NT2/D1 (cell line): ENCODE measurements around the gene OR6F1.

Experiments used
- DNase-seq: peaks from one replicate; pipeline ENCODE4 v3.0.0-alpha.2; 2011; ENCODE audit warnings: low read depth, low spot score
- H3K27me3 ChIP-seq: 2 replicates; pipeline ENCODE4 v1.6.0; 2011; ENCODE audit warnings: mild to moderate bottlenecking; ENCODE audit not compliant: insufficient read length, insufficient read depth
- H3K36me3 ChIP-seq: 2 replicates; pipeline ENCODE4 v1.6.1; 2011; ENCODE audit warnings: mild to moderate bottlenecking, low read length, mixed read lengths; ENCODE audit not compliant: insufficient read depth, insufficient read length
- H3K4me1 ChIP-seq: 2 replicates; pipeline ENCODE4 v1.5.1; 2011; ENCODE audit not compliant: insufficient read depth, insufficient read length
- H3K4me3 ChIP-seq: 2 replicates; pipeline ENCODE4 v1.5.1; 2011; ENCODE audit warnings: low read depth; ENCODE audit not compliant: insufficient read length
- H3K9ac ChIP-seq: 2 replicates; pipeline ENCODE4 v1.6.0; 2011; ENCODE audit warnings: low read depth; ENCODE audit not compliant: insufficient read length
- H3K9me3 ChIP-seq: 2 replicates; pipeline ENCODE4 v1.5.1; 2011; ENCODE audit warnings: mild to moderate bottlenecking, low read length; ENCODE audit not compliant: insufficient read depth
- SUZ12 ChIP-seq: IDR thresholded peaks from 2 replicates; pipeline ENCODE4 v1.6.1; 2011; ENCODE audit not compliant: insufficient read length, insufficient read depth; ENCODE audit errors: extremely low read depth
- YY1 ChIP-seq: IDR thresholded peaks from 2 replicates; pipeline ENCODE4 v1.6.1; 2011; ENCODE audit not compliant: insufficient read length, insufficient read depth
- ZNF274 ChIP-seq: IDR thresholded peaks from 2 replicates; pipeline ENCODE4 v1.6.1; 2011; ENCODE audit warnings: mild to moderate bottlenecking, low read depth, low read length

The OR6F1 gene

DNA sequence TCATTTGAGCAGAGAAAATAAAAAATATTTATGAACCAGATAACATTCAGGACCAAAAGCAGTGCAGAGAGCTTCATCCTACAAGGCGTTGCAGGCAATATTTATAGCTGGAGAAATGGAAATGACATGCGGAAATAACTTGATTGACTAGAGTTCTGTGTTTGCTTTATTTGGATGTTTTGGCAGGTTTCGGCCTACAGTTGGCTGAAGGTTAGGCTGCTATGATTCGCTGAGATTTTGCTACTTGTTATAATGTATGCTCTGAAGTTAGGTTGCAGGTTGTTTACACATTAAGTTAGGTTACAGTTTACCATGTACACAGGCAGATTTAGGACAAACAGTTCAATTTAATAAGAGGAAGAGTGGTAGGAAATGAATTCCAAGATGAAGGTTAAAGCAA, 36.3 kb downstream of the OR6F1 start:
- H3K9me3 ChIP-seq, result no peaks in the 10 kb centered on the region
- no peak for DNase-seq
- no peak overlapping the region for H3K9ac ChIP-seq
- H3K4me1 ChIP-seq, result no peaks in the 10 kb centered on the region
- no peak overlapping the region for H3K4me3 ChIP-seq
- TF ChIP-seq ZNF274 (no peak), SUZ12 (no peak), YY1 (no peak)
- H3K27me3 ChIP-seq, result no peaks in the 10 kb centered on the region
- H3K36me3 ChIP-seq, result no peaks in the 10 kb centered on the region

DNA sequence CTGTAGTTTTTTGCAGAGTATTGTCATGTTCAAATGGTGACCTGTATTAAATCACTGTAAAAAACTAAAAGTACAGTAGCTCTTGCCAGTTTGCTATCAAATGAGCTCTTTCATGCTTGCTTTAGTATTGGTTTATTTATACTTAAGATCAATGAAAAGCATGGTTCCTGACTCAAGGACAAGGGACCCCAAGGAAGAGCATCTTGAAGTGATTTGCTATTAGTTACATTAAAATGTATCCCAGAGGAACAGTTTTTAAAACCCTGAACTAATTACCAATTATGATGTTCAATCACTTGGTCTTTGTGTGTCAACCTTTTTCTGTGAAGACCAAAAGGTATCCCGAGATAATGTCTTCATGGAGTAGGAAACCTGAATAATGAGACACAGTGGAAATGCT, 36.8 kb downstream of the OR6F1 start, which contains the start of gene OR13G1:
TSS of gene OR13G1 (minus strand) at position 101 of the 400 bp plus-strand sequence. CDS start 6,698 bp downstream, outside the sequence.
- DNase-seq, result no peak
- no peaks in the 10 kb centered on the region for H3K36me3 ChIP-seq
- no peaks in the 10 kb centered on the region for H3K4me1 ChIP-seq
- H3K9ac ChIP-seq, result no peak within 1 kb of the TSS
- no peaks in the 10 kb centered on the region for H3K9me3 ChIP-seq
- no peak for TF ChIP-seq YY1
- TF ChIP-seq ZNF274, result no peak
- TF ChIP-seq SUZ12, result no peak
- no peaks in the 10 kb centered on the region for H3K27me3 ChIP-seq
- H3K4me3 ChIP-seq, result no peak within 1 kb of the TSS

DNA sequence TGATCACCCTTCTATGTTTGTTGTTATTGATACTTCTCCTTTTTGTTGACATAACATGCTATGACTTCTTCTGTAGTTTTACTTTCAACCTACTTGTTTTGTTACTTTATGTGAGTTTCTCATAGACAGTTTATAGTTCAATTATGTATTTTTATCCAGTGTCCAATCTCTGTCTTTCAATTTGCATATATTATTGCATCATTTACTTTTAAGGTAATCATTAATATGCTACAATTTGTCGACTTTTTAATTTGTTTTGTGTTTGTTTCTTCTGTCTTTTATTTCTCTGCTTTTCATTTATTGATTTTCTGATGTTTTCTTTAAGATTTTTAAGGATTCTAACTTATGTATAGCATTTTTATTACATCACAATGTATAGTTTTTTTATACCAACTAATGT, 47.2 kb downstream of the OR6F1 start:
- Histone ChIP-seq H3K9me3 (peaks cover 7% of the 10 kb centered on the region), H3K4me1 (no peaks in the 10 kb centered on the region), H3K36me3 (no peaks in the 10 kb centered on the region), H3K27me3 (no peaks in the 10 kb centered on the region), H3K9ac (no peak overlapping the region), H3K4me3 (no peak overlapping the region)
- TF ChIP-seq YY1, result no peak
- no peak for TF ChIP-seq ZNF274
- no peak for TF ChIP-seq SUZ12
- DNase-seq, result no peak
